ENCODE results near the gene PLA2G2D.

GRCh38 chr1:20107351-20107750 is 12.0 kb downstream of the PLA2G2D start:
- no peak for TF ChIP-seq CTCF (IDR thresholded peaks at IDR 0.05)
- no peak for TF ChIP-seq POLR2A (IDR thresholded peaks at IDR 0.05)

All from body of pancreas (tissue), 4 donors.